HG03060 (cell line): Measurements from ENCODE around the gene C16orf90.

Experiments
- ATAC-seq: cut with Tn5 transposase; IDR thresholded peaks from one replicate; pipeline ENCODE4 v1.9.1; 2021; ENCODE audit warnings: low read depth, moderate number of reproducible peaks; ENCODE audit not compliant: unreplicated experiment

C16orf90 gene

GRCh38 chr16:3469736-3470135 is 25.6 kb downstream of the C16orf90 start:
- ATAC-seq = no peak

DNA sequence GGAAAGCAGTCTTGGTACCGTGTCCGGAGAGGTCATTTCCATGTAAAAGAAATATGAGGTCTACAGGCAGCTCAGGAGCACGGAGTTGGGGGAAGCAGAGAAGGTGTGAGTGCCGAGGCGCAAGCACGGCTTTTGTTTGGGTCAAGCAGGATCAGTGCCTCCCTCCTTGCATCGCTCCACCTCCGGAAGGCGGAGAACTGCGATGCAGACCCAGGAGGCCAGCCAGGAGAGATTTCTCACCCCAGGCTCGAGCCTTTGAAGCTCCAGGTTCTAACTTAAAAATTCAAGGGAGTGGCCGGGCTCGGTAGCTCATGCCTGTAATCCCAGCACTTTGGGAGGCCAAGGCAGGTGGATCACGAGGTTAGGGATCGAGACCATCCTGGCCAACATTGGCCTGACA is 26.8 kb downstream of the C16orf90 start:
- no peak for ATAC-seq

DNA sequence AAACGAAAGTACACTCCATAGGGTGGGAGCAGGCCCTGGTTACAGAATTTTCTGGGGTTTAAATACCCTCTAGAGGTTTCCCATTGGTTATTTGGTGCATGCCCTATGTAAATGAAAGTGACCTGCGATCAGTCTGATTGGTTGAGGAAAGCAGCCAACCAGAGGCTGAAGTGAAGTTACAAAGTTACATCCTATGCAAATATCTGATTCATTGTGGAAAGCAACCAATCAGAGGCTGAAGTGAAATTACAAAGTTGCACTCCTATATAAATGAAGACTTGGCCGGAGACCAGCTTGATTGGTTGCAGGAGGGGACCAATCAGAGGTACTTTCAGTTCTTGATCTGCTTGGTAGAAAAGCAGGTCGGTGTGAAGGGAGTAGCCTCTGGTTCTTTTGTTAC is 27.4 kb downstream of the C16orf90 start:
- no peak for ATAC-seq

DNA sequence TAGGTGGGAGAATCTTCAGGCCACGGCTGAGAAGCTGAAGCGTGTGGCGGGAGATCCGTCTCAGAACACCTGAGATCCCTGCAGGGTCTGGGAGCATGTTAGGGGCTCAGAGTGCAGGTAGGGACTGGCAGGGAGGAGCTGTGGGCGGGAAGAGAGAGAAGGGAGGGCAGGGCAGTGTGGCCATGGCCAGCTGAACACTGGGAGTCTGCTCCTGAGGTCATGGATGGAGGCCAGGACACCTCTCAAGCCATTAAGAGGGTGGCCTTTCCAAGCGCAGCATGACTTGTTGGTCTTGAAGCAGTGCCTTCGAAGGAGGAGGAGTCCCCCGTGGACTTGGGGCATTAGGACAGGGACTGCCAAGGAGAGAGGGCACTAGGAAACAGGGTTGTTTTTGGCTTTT is 28.1 kb downstream of the C16orf90 start:
- ATAC-seq = no peak

- no peak for ATAC-seq
Observed at GRCh38 chr16:3465911-3466584, 29.2 kb downstream of the C16orf90 start.

GRCh38 chr16:3465301-3465700 is 30.0 kb downstream of the C16orf90 start:
- ATAC-seq = no peak

DNA sequence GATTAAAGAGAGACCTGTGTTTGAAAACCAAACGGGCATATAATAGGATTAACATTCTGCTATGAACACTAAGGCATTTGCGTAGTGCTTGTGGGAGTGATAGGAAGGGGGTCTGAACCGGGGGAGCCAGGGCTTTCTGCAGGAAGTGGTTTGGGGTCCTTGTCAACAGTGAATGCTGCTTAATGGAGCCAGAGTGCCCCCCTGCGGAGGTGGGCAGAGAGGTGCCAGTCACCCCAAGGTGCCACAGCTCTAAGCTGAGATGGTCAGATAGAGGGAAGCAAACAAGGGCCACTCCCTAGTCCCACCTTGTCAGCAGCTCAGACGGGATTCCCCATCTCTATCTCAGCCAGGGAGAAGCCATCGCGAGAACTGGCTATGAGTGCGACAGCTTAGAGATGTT is 34.1 kb downstream of the C16orf90 start:
- ATAC-seq = no peak

GRCh38 chr16:3460585-3460984 is 34.7 kb downstream of the C16orf90 start:
- no peak for ATAC-seq

- no peak for ATAC-seq
Observed at GRCh38 chr16:3460121-3460520, 35.2 kb downstream of the C16orf90 start.

DNA sequence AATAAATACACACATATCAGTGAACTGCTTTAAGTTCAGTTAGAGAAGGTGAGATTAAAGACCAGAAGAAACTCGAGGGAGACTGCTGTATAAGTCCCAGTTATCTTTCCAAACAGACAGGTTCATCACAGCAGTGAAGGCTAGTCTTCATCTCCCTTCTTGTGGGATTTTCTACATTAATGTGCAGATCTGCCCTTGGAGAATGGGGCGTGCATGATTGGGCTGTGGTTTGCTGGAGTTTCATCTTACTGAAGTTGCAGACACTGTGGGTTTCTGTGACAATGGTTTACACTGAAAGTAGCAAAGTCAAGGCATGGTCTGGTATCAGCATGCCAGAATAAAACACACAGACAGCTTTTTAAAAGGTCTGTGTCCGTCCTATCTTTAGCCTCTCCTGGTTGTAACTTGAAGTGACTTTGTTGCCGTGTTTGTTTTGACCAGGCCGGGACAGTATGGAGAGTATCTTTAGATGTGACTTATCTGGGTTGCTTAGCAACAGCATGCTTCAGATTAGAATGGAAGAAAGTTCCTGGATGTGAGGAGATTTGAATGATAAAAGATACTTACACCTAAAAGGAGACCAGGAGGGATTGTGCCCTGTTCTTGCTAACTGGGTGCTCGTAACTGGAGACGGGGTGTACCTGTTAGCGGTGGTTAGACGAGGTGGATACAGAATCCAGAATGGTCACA is 35.7 kb downstream of the C16orf90 start:
- ATAC-seq = no peak

GRCh38 chr16:3458852-3459361 is 36.4 kb downstream of the C16orf90 start:
- ATAC-seq = no peak

DNA sequence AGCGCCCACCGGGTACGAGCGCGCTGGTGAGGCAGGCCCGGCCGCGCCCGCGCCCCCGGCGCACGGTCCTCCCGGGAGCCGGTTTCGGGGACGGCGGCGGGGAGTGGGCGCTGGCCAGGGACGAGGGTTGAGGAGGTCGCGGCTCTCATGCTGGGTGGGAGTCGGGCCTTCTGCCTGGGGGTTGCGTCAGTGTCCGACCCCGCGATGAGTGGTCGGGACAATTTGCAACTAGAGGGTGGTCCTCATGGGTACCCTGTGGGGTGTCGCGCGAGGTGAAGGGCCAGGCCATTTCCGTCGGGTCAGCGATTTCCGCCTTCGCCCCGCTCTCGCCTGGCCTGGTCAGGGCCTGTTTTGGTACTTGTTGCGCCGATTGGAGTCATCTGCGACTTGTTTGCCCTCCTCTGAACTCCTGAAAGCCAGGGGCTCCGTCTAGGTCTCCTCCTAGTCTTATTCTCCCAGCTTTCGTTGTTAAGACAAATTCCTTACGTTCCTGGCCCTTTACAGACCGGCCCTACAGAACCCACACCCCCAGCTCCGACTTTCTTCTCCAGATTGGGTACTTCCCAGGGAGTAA is 36.9 kb downstream of the C16orf90 start:
- no peak for ATAC-seq

GRCh38 chr16:3457434-3458252 is 37.6 kb downstream of the C16orf90 start:
- ATAC-seq = peak; percentile 57

- no peak for ATAC-seq
Observed at GRCh38 chr16:3454631-3455147, 40.6 kb downstream of the C16orf90 start.

- ATAC-seq = no peak
Observed at GRCh38 chr16:3454093-3454492, 41.2 kb downstream of the C16orf90 start.

- peak; percentile 23 for ATAC-seq
Observed at GRCh38 chr16:3444032-3444388, 51.3 kb downstream of the C16orf90 start.
